ENCODE data around the gene ADAM29. TPM values are rescaled to one million over a fixed set of nuclear protein-coding genes. Genes with fewer than 3 reads are reported as not detected.

Gene ADAM29
- total RNA-seq: not detected

GRCh38 chr4:174918058-174918457, at the start of gene ADAM29:
TSS of gene ADAM29 (plus strand) at chr4:174918358. CDS start at chr4:174975526, 57,168 bp downstream.

Small RNA genes within 50 kb of the gene (small RNA-seq; reads per million reads assigned to genes)
- gene AC105914.1 (ENCODE audit: low replicate concordance): not detected

Other genes starting within 250 kb of the ADAM29 start
- under 0.01 TPM for gene GLRA3, start 89.1 kb upstream of the ADAM29 start, total RNA-seq

Measured in metanephros (tissue), 2 donors.